GM12864 (cell line): ENCODE results near the gene HOXA10.

Experiments
- DNase-seq: peaks from one replicate; pipeline ENCODE4 v3.0.0-alpha.2; 2011; ENCODE audit warnings: low read depth
- H3K4me3 ChIP-seq: 2 replicates; pipeline ENCODE4 v1.5.1; 2011; ENCODE audit warnings: mild to moderate bottlenecking, low read depth, low read length, control low read depth
- CTCF ChIP-seq: IDR thresholded peaks from 2 replicates; pipeline ENCODE4 v1.5.1; 2011; ENCODE audit warnings: low read depth, mild to moderate bottlenecking, moderate library complexity, low read length, control low read depth, inconsistent platforms; ENCODE audit errors: missing control alignments

Gene HOXA10

GRCh38 chr7:27153526-27153925 lies 20.6 kb downstream of the HOXA10 start:
- no peak for DNase-seq
- TF ChIP-seq CTCF: no peak
- no peak overlapping the region for H3K4me3 ChIP-seq

- H3K4me3 ChIP-seq: no peak overlapping the region
- TF ChIP-seq CTCF: no peak
- DNase-seq: no peak
Observed at GRCh38 chr7:27152816-27153442, 21.2 kb downstream of the HOXA10 start.

DNA sequence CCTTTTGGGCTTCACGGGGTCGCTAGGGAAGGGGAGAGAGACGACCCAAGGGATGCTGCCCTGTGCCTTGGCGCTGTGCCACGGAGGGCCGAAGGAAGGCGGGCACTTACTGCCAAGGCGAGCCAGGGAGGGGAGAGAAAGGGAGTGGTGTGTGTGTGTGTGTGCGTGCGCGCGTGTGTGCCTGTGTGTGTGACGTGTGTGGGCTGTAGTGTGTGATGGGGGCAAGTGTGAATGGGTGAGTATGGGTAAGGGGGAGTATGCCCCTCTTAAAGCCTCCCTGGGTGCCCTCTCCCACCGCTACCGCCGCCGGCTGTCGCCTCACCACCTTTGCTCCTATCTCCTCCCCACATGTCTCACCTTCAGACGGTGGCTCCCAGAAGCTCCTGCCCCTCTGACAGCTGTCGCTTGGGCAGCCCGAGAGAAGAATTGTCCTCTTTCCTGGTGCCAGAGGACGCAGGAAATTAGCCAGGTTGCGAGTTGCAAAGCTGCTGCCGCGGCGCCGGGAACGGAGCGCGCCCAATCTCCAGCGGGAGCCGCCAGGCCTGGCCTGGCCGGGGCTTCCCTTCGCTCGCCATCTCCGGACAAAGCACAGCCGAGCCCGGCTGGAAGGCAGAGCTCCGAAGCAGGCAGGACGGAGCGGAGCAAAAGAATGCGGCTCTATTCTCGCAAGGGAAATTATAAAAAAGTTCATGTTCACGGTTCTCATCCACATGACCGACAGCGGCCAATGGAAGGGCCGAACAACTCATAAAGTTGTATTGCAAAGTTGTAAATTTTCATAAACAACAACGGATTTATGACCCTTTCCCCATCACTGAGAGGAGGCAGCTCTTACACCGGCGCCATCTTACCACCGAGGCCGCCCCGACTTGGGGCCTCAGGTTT lies 21.9 kb downstream of the HOXA10 start, which contains the start of gene HOXA3:
HOXA3 (minus strand) TSS at position 653 of the 885 bp plus-strand sequence. CDS start 41,943 bp downstream, outside the sequence.
- no peak for DNase-seq
- no peak for TF ChIP-seq CTCF
- H3K4me3 ChIP-seq: no peak within 1 kb of the TSS

- TF ChIP-seq CTCF: no peak
- no peak for DNase-seq
- H3K4me3 ChIP-seq: peak overlapping the region; percentile 1
Observed at GRCh38 chr7:27151341-27151930, 22.7 kb downstream of the HOXA10 start.

DNA sequence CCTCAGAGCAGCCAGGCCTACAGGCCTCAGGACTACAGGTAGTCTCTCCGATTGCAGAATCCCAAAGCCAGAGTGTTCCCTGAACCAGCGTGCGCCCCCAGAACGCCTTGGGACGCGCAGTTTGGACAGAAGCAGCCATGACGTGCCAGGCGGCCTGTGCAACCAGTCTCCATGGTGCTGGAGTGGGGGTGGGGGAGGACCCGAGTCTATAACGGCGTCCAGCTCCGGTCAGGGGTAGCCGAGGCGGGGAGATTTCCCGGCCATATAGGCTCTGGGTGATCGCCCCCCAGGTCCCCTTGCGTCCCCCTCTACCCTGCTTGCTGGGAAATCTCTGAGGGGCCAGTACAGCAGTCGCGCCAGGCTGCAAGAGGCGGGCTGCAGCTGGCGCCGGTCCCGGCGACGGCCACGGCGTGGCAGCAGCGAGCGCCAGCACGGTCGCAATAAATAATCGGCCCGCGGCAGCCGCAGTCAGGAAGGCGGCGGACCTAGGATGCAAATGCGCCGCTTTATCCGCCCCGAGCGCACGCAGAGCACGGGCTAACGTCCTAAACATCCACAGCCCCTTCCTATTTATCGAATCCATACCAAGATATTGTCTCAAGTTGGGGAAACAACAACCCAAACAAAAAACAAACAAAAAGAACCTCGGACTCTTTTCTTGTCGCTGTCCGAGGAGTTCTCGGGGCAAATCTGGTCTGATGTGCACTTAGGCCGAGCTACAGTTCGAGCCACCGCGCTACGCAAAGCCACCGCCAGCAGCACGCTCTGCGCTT lies 23.4 kb downstream of the HOXA10 start:
- H3K4me3 ChIP-seq: peak overlapping the region; percentile 1
- TF ChIP-seq CTCF: peak; percentile 84
- no peak for DNase-seq

GRCh38 chr7:27149842-27150567 lies 24.1 kb downstream of the HOXA10 start:
- DNase-seq: no peak
- no peak for TF ChIP-seq CTCF
- no peak overlapping the region for H3K4me3 ChIP-seq
